Measurements from ENCODE around the gene CD55.

Gene CD55

GRCh38 chr1:207364614-207365013 lies 43.1 kb downstream of the CD55 start:
- DNase-seq: no peak

- DNase-seq: no peak
Measured at GRCh38 chr1:207365063-207365462, 43.6 kb downstream of the CD55 start.

- DNase-seq: no peak
Measured at GRCh38 chr1:207366022-207366421, 44.5 kb downstream of the CD55 start.

- no peak for DNase-seq
Measured at GRCh38 chr1:207388721-207389120, 67.2 kb downstream of the CD55 start.

GRCh38 chr1:207389728-207390464 lies 68.4 kb downstream of the CD55 start:
- DNase-seq: no peak

- DNase-seq: no peak
Measured at GRCh38 chr1:207393610-207394009, 72.1 kb downstream of the CD55 start.

GRCh38 chr1:207396168-207396746 lies 74.8 kb downstream of the CD55 start:
- DNase-seq: no peak

GRCh38 chr1:207397525-207397926 lies 76.0 kb downstream of the CD55 start:
- DNase-seq: no peak

- DNase-seq: no peak
Measured at GRCh38 chr1:207398986-207399385, 77.5 kb downstream of the CD55 start.

- no peak for DNase-seq
Measured at GRCh38 chr1:207401578-207401977, 80.1 kb downstream of the CD55 start.

- DNase-seq: no peak
Measured at GRCh38 chr1:207402744-207403143, 81.3 kb downstream of the CD55 start.

GRCh38 chr1:207404849-207405525 lies 83.5 kb downstream of the CD55 start:
- no peak for DNase-seq

GRCh38 chr1:207405814-207406213 lies 84.3 kb downstream of the CD55 start:
- DNase-seq: no peak

GRCh38 chr1:207407655-207408260 lies 86.3 kb downstream of the CD55 start:
- DNase-seq: no peak
